DMS79 treated with DMSO at 0.1 percent for 48 hours (cell line): Measurements from ENCODE around the gene CTPS2.

ENCODE experiments used
- DNase-seq: peaks from one replicate; lab custom pipeline; 2025; lab: John Stamatoyannopoulos, UW

Gene CTPS2

GRCh38 chrX:16711893-16712547, 449 bp downstream of the CTPS2 start:
- DNase-seq: no peak

DNA sequence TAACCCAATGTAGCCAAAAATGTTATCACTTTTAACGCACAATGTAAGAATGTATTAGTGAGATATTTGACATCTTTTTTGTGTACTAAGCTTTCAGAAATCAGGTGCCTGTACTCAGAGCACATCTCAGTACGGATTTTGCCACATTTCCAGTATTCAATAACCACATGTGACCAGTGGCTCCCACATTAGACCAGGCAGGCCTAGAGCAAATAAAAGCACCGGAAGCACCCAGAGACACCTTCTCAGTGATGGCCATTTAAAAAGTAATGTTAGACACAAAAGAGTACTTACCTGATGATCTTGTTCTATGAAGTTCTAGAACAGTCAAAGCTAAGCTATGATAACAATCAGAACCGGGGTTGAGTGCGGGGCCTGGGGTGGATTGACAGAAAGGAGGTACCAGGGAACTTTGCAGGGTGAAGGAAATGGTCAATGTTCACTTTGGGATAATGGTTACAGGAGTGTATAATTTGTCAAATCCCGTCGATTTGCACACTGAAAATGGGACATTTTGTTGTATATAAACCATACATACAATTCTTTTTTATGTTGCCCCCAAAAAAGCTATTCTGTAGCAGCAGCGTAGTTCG, 1.2 kb downstream of the CTPS2 start:
- DNase-seq: no peak

DNA sequence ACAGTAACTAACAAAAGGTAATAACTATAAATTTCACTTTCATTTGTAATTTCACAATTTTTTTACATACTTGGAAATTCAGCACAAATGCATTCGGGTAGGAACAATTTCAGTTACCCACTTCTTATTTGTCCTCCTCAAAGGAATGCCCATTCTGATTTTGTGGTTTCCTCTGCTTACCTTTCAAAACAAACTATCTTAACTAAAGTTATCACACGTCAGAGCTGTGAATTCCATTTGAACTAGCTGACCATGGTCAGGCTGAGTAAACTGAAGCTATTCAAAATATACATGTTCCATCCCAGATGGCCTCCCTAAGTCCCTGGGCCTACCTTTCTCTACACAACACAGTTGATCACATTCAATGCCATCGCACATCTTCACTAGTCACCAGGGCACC, 4.5 kb downstream of the CTPS2 start:
- DNase-seq: no peak

GRCh38 chrX:16705370-16705769, 7.1 kb downstream of the CTPS2 start:
- no peak for DNase-seq

DNA sequence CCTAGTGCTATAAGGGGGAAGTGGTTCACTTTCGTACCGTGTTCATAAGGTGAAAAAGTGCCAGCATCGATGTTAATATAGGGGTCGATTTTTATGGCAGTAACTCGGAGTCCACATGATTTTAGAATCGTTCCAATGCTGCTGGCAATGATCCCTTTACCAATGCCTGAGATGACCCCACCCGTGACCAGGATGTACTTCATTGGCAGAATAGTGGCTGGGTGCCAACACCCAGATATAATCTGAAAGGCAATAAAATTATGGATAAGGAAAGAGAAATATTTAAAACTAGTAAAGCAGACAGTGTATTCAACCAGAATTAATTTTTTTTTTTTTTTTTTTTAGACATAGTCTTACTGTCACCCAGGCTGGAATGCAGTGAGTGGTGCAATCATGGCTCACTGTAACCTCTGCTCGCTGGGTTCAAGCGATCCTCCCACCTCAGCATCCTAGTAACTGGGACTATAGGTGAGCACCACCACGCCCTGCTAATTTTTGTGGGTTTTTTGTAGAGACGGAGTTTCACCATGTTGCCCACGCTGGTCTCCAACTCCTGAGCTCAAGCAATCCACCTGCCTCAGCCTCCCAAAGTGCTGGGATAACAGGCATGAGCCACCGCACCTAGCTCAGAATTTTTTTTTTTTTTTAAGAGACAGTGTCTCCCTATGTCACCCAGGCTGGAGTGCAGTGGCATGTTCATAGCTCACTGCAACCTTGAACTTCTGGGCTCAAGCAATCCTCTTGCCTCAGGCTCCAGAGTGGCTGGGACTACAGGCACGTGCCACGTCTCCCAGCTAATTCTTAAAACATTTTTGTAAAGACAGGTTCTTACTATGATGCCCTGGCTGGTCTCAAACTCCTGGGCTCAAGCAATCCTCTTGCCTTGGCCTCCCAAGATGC, 9.5 kb downstream of the CTPS2 start:
- no peak for DNase-seq

DNA sequence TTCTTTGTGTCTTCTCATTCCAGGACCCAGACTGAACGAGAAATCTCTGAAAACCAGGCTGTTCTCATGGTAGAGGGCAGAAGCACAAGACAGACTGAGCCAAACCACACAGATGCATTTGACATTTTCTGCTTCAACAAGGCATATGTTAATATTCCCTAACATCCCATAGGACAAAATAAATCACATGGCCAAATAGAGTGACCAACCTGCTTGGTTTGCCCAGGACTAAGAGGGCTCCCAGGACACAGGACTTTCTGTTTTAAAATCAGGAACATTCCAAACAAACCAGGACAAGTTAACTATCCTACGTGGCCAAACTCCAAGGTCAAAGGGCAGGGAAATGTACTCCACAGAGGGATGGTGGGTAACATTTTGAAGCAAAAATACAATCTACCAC, 11.7 kb downstream of the CTPS2 start:
- DNase-seq: no peak

DNA sequence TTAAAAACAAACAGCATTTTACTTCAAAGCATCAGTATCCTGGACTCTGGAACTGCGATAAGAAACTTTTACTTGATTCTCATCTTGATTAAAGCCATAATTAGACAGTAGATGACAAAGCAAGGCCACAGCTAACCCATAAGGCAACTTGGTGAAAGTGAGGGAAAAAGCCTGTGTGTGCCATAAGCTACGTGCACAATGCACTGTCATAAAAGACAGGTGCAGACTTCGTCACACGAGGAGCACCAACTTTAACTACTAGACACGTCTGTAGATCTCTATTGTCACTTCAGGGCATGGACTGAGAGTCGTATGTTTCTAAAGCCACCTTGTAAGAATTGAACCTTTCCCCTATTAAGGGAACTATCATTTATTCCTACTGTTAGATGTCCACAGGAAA, 13.1 kb downstream of the CTPS2 start:
- DNase-seq: no peak

DNA sequence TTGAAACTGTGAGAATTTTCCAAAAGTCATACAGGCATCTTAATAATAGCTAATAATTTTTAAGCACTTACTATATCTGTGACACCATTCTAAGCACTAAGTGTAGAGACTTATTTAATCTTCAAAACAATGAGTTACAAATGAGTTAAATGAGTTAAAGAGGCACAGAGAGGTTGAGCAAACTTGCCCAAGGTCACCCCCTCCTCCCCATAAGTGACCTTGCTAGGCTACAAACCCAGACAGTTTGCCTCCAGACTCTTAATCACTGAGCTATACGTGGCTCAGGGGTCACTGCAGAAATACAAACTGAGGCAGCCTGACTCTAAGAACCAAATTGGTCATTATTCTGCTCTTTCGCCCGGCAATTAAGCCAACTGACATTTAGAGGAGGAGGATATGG, 15.5 kb downstream of the CTPS2 start:
- no peak for DNase-seq

GRCh38 chrX:16695079-16695676, 17.3 kb downstream of the CTPS2 start:
- no peak for DNase-seq

- DNase-seq: no peak
Observed at GRCh38 chrX:16687514-16687913, 25.0 kb downstream of the CTPS2 start.

DNA sequence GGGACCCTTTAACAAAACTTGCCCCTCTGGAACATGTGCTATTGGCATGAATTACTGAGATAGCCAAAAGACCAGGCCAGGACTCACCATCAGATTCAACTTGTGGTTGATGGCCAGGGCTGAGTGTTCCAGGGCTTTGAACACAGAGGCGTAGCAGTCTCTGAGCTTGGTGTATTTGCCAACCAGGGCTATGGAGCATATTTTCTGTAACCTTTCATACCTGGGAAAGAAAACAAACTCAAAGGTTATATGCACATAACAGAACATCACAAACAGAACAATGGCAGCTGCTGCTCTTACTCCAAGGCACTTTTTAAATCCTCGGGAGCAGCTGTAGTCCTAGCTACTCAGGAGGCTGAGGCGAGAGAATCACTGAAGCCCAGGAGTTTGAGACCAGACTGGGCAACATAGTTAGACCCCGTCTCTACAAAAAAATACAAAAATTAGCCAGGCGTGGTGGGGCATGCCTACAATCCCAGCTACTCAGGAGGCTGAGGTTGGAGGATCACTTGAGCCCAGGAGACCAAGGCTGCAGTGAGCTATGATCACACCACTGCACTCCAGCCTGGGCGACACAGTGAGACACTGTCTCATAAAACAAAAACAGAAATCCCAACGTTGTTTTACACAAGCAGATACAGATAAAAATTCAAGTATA, 29.3 kb downstream of the CTPS2 start:
- no peak for DNase-seq

DNA sequence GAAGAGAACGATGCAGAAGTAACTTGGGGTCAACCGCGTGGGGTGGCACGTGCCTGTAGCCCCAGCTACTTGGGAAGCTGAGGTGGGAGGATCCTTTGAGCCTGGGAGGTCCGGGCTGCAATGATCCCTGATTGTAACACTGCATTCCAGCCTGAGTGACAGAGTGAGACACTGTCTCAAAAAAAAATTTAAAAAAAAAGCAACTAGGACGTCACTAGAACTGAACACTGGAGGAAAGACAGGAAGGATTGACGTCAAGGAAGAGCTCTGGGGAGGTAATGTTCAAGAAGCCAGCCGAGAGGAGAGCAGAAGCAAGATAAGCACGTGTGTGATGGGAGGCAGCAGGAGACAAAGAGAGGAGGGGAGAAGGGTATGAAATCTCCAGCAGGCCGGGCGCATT, 33.8 kb downstream of the CTPS2 start:
- DNase-seq: no peak

DNA sequence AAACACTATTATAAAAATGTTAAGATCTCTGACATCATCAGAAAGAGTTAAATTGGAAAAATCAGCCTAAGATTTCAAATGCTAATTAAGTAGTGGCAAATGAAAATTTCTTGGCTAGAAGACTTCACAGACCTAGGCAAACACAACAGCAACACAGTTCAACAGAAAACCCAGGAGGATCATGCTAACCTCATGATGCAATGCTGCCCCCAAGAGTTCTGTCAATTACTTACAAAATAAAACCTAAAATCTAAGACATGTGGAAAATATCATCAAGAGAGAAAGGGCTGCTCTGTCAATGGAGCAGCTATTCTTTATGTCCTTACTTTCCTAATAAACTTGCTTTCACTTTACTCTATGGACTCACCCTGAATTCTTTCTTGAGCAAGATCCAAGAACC, 41.5 kb downstream of the CTPS2 start:
- DNase-seq: no peak

DNA sequence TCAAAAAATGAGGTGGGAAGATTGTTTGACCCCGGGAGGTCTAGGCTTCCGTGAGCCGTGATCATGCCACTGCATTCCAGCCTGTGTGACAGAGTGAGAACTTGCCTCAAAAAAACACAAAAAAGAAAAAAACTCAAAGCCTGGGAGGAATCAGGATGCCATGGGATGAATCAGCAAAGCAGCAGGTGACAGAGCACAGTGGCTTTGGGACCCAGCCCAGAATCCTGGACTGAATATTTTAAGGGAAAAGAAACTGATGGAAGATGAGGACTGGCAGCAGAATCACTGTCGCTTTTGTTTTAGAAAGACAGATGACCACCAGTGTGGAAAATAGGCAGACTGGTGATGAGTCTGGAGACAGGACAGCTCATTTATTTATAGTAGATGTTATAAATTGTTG, 45.9 kb downstream of the CTPS2 start:
- DNase-seq: no peak

GRCh38 chrX:16665089-16665488, 47.4 kb downstream of the CTPS2 start:
- no peak for DNase-seq

DNA sequence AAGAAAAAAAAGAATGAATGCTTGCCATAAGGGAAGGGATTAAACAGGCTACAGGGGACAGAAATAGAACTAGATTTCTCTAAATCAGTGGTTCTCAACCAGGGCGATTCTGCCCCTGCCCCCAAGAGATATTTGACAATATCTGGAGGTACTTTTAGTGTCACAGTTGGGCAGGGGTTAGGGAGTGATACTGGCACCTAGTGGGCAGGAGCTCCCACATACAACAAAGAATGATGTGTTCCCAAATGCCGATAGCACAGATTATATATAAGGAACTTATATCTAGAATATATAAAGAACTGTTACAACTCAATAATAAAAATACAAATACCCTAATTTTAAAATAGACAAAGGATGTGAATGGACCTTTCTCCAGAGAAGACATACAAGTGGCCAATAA, 47.8 kb downstream of the CTPS2 start:
- no peak for DNase-seq

- no peak for DNase-seq
Observed at GRCh38 chrX:16664074-16664473, 48.4 kb downstream of the CTPS2 start.

- DNase-seq: no peak
Observed at GRCh38 chrX:16662402-16662801, 50.1 kb downstream of the CTPS2 start.

- DNase-seq: no peak
Observed at GRCh38 chrX:16661495-16661894, 51.0 kb downstream of the CTPS2 start.

GRCh38 chrX:16659321-16659720, 53.1 kb downstream of the CTPS2 start:
- no peak for DNase-seq

GRCh38 chrX:16658284-16658683, 54.2 kb downstream of the CTPS2 start:
- no peak for DNase-seq

GRCh38 chrX:16654093-16654492, 58.4 kb downstream of the CTPS2 start:
- DNase-seq: no peak
